Natural killer cell treated with Interleukin-12 subunit alpha and Interleukin-12 subunit beta and Interleukin-15 and Interleukin-18, amount 100 ng/mL, for 72 hours (primary cell): ENCODE measurements around the gene MPI. TPM values are rescaled to one million over a fixed set of nuclear protein-coding genes. Genes with fewer than 3 reads are reported as not detected.
A peak's percentile ranks its signal among the peaks of the same experiment; 100 is the strongest.
"Not testable (repeated sequence)": the region's sequence is repeated elsewhere in the genome, so short reads cannot be mapped to it uniquely, and the experiment has no call there.

Source experiments
- ATAC-seq, 2 donors: fragments of 150-1000 bp; cut with Tn5 transposase in 1 of 2; sonication (Bioruptor Pico), chemical (Tn5 transposase) in 1 of 2; 2 replicates each; pipeline ENCODE4 v1.10.0; 2021
- DNase-seq: peaks from one replicate; pipeline ENCODE4 v3.0.0; 2022; ENCODE audit warnings: low spot score
- H3K27ac Mint-ChIP-seq, 2 donors: 1 replicate in 1 of 2; 2 replicates in 1 of 2; pipeline ENCODE4 v1.8.0; 2022; ENCODE audit warnings: mixed read lengths in 2 of 2, mild to moderate bottlenecking in 1 of 2, moderate library complexity in 1 of 2
- H3K27me3 Mint-ChIP-seq, 2 donors: 1 replicate in 1 of 2; 2 replicates in 1 of 2; pipeline ENCODE4 v1.8.0; 2022; ENCODE audit warnings: mixed read lengths in 2 of 2
- H3K36me3 Mint-ChIP-seq: one replicate; pipeline ENCODE4 v1.8.0; 2022; ENCODE audit warnings: mixed read lengths
- H3K4me1 Mint-ChIP-seq, 2 donors: 1 replicate in 1 of 2; 2 replicates in 1 of 2; pipeline ENCODE4 v1.8.0; 2022; ENCODE audit warnings: low read depth in 2 of 2, mixed read lengths in 2 of 2, mild to moderate bottlenecking in 1 of 2
- H3K4me3 Mint-ChIP-seq: one replicate; pipeline ENCODE4 v1.8.0; 2022; ENCODE audit warnings: mixed read lengths
- H3K9me3 Mint-ChIP-seq: 2 replicates; pipeline ENCODE4 v1.8.0; 2022; ENCODE audit warnings: mixed read lengths
- total RNA-seq, 2 donors: library from RNA; stranded (reverse); gene quantifications; one replicate each; pipeline ENCODE4 v1.2.3, GENCODE V29; 2022

The MPI gene
- total RNA-seq, 2 donors from 2014 or later: 43.6 to 46.8 TPM

GRCh38 chr15:74869726-74870407 lies 20.0 kb upstream of the MPI start:
- ATAC-seq: peak; percentile 37 to 62
- Mint-ChIP-seq H3K27ac (peak overlapping the region; percentile 88 to 98), H3K9me3 (no peaks in the 10 kb centered on the region), H3K36me3 (peaks cover 9% of the 10 kb centered on the region), H3K4me3 (peak overlapping the region; percentile 100), H3K27me3 (no peaks in the 10 kb centered on the region), H3K4me1 (peaks cover 66 to 67% of the 10 kb centered on the region in 2 donors)
- no peak for DNase-seq

GRCh38 chr15:74870436-74871215 lies 19.2 kb upstream of the MPI start:
- H3K4me3 Mint-ChIP-seq: peak overlapping the region; percentile 100
- H3K27me3 Mint-ChIP-seq: no peaks in the 10 kb centered on the region
- H3K9me3 Mint-ChIP-seq: no peaks in the 10 kb centered on the region
- no peak for DNase-seq
- peaks cover 7% of the 10 kb centered on the region for H3K36me3 Mint-ChIP-seq
- peaks cover 61 to 63% of the 10 kb centered on the region in 2 donors for H3K4me1 Mint-ChIP-seq
- no peak for ATAC-seq
- H3K27ac Mint-ChIP-seq: peak overlapping the region; percentile 88 to 98

- peaks cover 6% of the 10 kb centered on the region for H3K36me3 Mint-ChIP-seq
- no peaks in the 10 kb centered on the region for H3K27me3 Mint-ChIP-seq
- H3K9me3 Mint-ChIP-seq: no peaks in the 10 kb centered on the region
- DNase-seq (no peak), ATAC-seq (no peak)
- peaks cover 46 to 49% of the 10 kb centered on the region in 2 donors for H3K4me1 Mint-ChIP-seq
- H3K27ac Mint-ChIP-seq: peak overlapping the region; percentile 98 to 99
- peak overlapping the region; percentile 100 for H3K4me3 Mint-ChIP-seq
These were observed 17.2 kb upstream of the MPI start for GRCh38 chr15:74872702-74873035.

GRCh38 chr15:74873036-74873755 lies 16.6 kb upstream of the MPI start, which contains the start of gene SCAMP2:
TSS of gene SCAMP2 (minus strand) at chr15:74873365. CDS start at chr15:74873255, 110 bp downstream.
- Mint-ChIP-seq H3K27me3 (no peaks in the 10 kb centered on the region), H3K27ac (peak within 1 kb of the TSS; percentile 98 to 99), H3K4me1 (peaks cover 41 to 43% of the 10 kb centered on the region in 2 donors), H3K9me3 (no peaks in the 10 kb centered on the region), H3K4me3 (peak within 1 kb of the TSS; percentile 100), H3K36me3 (peaks cover 6% of the 10 kb centered on the region)
- ATAC-seq: peak; percentile 91 to 97
- peak; percentile 96 for DNase-seq

GRCh38 chr15:74873756-74874424 lies 16.0 kb upstream of the MPI start:
- Mint-ChIP-seq H3K9me3 (no peaks in the 10 kb centered on the region), H3K27ac (peak overlapping the region; percentile 98 to 99), H3K4me1 (peaks cover 38 to 39% of the 10 kb centered on the region in 2 donors), H3K27me3 (no peaks in the 10 kb centered on the region), H3K4me3 (peak overlapping the region; percentile 100), H3K36me3 (peaks cover 6% of the 10 kb centered on the region)
- DNase-seq: no peak
- no peak for ATAC-seq

- no peak overlapping the region for H3K4me3 Mint-ChIP-seq
- H3K4me1 Mint-ChIP-seq: peaks cover 3 to 5% of the 10 kb centered on the region in 2 donors
- no peak overlapping the region for H3K27ac Mint-ChIP-seq
- ATAC-seq (no peak), DNase-seq (no peak)
- no peaks in the 10 kb centered on the region for H3K27me3 Mint-ChIP-seq
- H3K9me3 Mint-ChIP-seq: no peaks in the 10 kb centered on the region
- H3K36me3 Mint-ChIP-seq: no peaks in the 10 kb centered on the region
These were observed 11.6 kb upstream of the MPI start for GRCh38 chr15:74878273-74878672.

GRCh38 chr15:74882528-74882927 lies 7.3 kb upstream of the MPI start:
- Mint-ChIP-seq H3K4me1 (no peaks in the 10 kb centered on the region), H3K27ac (no peak overlapping the region), H3K27me3 (no peaks in the 10 kb centered on the region), H3K36me3 (no peaks in the 10 kb centered on the region), H3K9me3 (no peaks in the 10 kb centered on the region), H3K4me3 (no peak overlapping the region)
- ATAC-seq (no peak), DNase-seq (no peak)

- Mint-ChIP-seq H3K4me1 (peaks cover 7 to 9% of the 10 kb centered on the region in 2 donors), H3K9me3 (no peaks in the 10 kb centered on the region), H3K27ac (no peak overlapping the region), H3K27me3 (no peaks in the 10 kb centered on the region), H3K36me3 (no peaks in the 10 kb centered on the region), H3K4me3 (no peak overlapping the region)
- no peak for DNase-seq
- ATAC-seq: no peak
These were observed 5.2 kb upstream of the MPI start for GRCh38 chr15:74884428-74885223.

- ATAC-seq: no peak
These were observed 4.4 kb upstream of the MPI start for GRCh38 chr15:74885461-74885860.

GRCh38 chr15:74887537-74888193 lies 2.2 kb upstream of the MPI start:
- not testable (repeated sequence) for H3K27ac Mint-ChIP-seq
- H3K4me1 Mint-ChIP-seq: peaks cover 12 to 22% of the 10 kb centered on the region in 2 donors

More at GRCh38 chr15:74885461-74885860, 4.4 kb upstream of the MPI start:
- DNase-seq: no peak
- H3K27ac Mint-ChIP-seq: no peak overlapping the region
- peaks cover 12 to 15% of the 10 kb centered on the region in 2 donors for H3K4me1 Mint-ChIP-seq
- H3K36me3 Mint-ChIP-seq: no peaks in the 10 kb centered on the region
- no peaks in the 10 kb centered on the region for H3K27me3 Mint-ChIP-seq
- H3K4me3 Mint-ChIP-seq: no peak overlapping the region
- no peaks in the 10 kb centered on the region for H3K9me3 Mint-ChIP-seq

GRCh38 chr15:74888716-74889115 lies 1.1 kb upstream of the MPI start:
- no peak for ATAC-seq
- peaks cover 21 to 29% of the 10 kb centered on the region in 2 donors for H3K4me1 Mint-ChIP-seq
- peak overlapping the region in 1 of 2 donors; percentile 85 for H3K27ac Mint-ChIP-seq
- H3K36me3 Mint-ChIP-seq: peaks cover 2% of the 10 kb centered on the region
- H3K4me3 Mint-ChIP-seq: no peak overlapping the region
- no peaks in the 10 kb centered on the region for H3K9me3 Mint-ChIP-seq
- DNase-seq: no peak
- no peaks in the 10 kb centered on the region for H3K27me3 Mint-ChIP-seq

More at GRCh38 chr15:74887537-74888193, 2.2 kb upstream of the MPI start:
- H3K36me3 Mint-ChIP-seq, ATAC-seq, DNase-seq, H3K27me3 Mint-ChIP-seq, H3K9me3 Mint-ChIP-seq, H3K4me3 Mint-ChIP-seq: not testable (repeated sequence)

GRCh38 chr15:74889390-74889882 lies 406 bp upstream of the MPI start:
- H3K4me1 Mint-ChIP-seq: peaks cover 24 to 32% of the 10 kb centered on the region in 2 donors
- H3K27me3 Mint-ChIP-seq: no peaks in the 10 kb centered on the region
- peaks cover 4% of the 10 kb centered on the region for H3K36me3 Mint-ChIP-seq
- DNase-seq (no peak), ATAC-seq (peak; percentile 8 to 15)
- H3K9me3 Mint-ChIP-seq: no peaks in the 10 kb centered on the region
- peak overlapping the region; percentile 85 to 90 for H3K27ac Mint-ChIP-seq
- peak overlapping the region; percentile 97 for H3K4me3 Mint-ChIP-seq
